Activated B cell treated with CpG ODN at 0.5 μM for 24 hours (primary cell): ENCODE measurements around the gene NPAS2. TPM values are rescaled to one million over a fixed set of nuclear protein-coding genes. Genes with fewer than 3 reads are reported as not detected.

Experiments used
- ATAC-seq: fragments of 200-7000 bp; cut with Tn5 transposase; one replicate; pipeline ENCODE4 v1.10.0; 2021; ENCODE audit warnings: low read depth, mild to moderate bottlenecking, moderate library complexity
- CTCF ChIA-PET: fragments of 350-600 bp; sonication (Branson Sonifier 250); formaldehyde crosslinking; loops from one replicate; lab custom pipeline; 2021; ENCODE audit warnings: antibody characterized with exemption; lab: Charles Lee
- POLR2A ChIA-PET: fragments of 350-600 bp; sonication (Branson Sonifier 250); formaldehyde crosslinking; loops from one replicate; lab custom pipeline; 2021; ENCODE audit warnings: antibody characterized with exemption; lab: Charles Lee
- DNase-seq: peaks from one replicate; pipeline ENCODE4 v3.0.0; 2022
- H3K27ac Mint-ChIP-seq: one replicate; pipeline ENCODE4 v1.8.0; 2020; ENCODE audit warnings: mixed read lengths
- H3K27me3 Mint-ChIP-seq: one replicate; pipeline ENCODE4 v1.8.0; 2021; ENCODE audit warnings: mixed read lengths
- H3K36me3 Mint-ChIP-seq: one replicate; pipeline ENCODE4 v1.8.0; 2021; ENCODE audit warnings: low read depth, mixed read lengths
- H3K4me1 Mint-ChIP-seq: one replicate; pipeline ENCODE4 v1.8.0; 2021; ENCODE audit warnings: mixed read lengths
- H3K4me3 Mint-ChIP-seq: one replicate; pipeline ENCODE4 v1.8.0; 2020; ENCODE audit warnings: mild to moderate bottlenecking, mixed read lengths
- H3K9me3 Mint-ChIP-seq: one replicate; pipeline ENCODE4 v1.8.0; 2020; ENCODE audit warnings: mixed read lengths
- CTCF ChIP-seq: fragments of 200-600 bp; IDR thresholded peaks from one replicate; pipeline ENCODE4 v1.8.0; 2022; ENCODE audit warnings: antibody characterized with exemption, mild to moderate bottlenecking
- intact Hi-C: fragments of 100-400 bp; cut with micrococcal nuclease; formaldehyde crosslinking; loops from one replicate; pipeline ENCODE4 v1.15.1; 2024
- total RNA-seq: library from RNA; stranded (reverse); gene quantifications from 2 replicates; pipeline ENCODE4 v1.2.3, GENCODE V29; 2022

NPAS2 gene
- total RNA-seq, 1 donor from 2014 or later: not detected

GRCh38 chr2:100803334-100803733 lies 16.6 kb upstream of the NPAS2 start:
- no peaks in the 10 kb centered on the region for H3K9me3 Mint-ChIP-seq
- no peaks in the 10 kb centered on the region for H3K4me1 Mint-ChIP-seq
- no peaks in the 10 kb centered on the region for H3K36me3 Mint-ChIP-seq
- ChIA-PET CTCF (no interaction called here), POLR2A (no interaction called here)
- DNase-seq (no peak), ATAC-seq (no peak)
- H3K27me3 Mint-ChIP-seq: peaks cover 13% of the 10 kb centered on the region
- H3K4me3 Mint-ChIP-seq: no peak overlapping the region
- intact Hi-C loops: no loop called here
- no peak for TF ChIP-seq CTCF
- no peak overlapping the region for H3K27ac Mint-ChIP-seq

- H3K4me1 Mint-ChIP-seq: no peaks in the 10 kb centered on the region
- H3K27me3 Mint-ChIP-seq: peaks cover 17% of the 10 kb centered on the region
- H3K27ac Mint-ChIP-seq: no peak overlapping the region
- DNase-seq: no peak
- H3K36me3 Mint-ChIP-seq: no peaks in the 10 kb centered on the region
- POLR2A ChIA-PET: no interaction called here
- no peak for ATAC-seq
- CTCF ChIA-PET: no interaction called here
- intact Hi-C loops: no loop called here
- no peak for TF ChIP-seq CTCF
- H3K4me3 Mint-ChIP-seq: no peak overlapping the region
- H3K9me3 Mint-ChIP-seq: no peaks in the 10 kb centered on the region
Observed at GRCh38 chr2:100806550-100806949, 13.4 kb upstream of the NPAS2 start.

- Mint-ChIP-seq H3K4me3 (no peak overlapping the region), H3K9me3 (no peaks in the 10 kb centered on the region), H3K27ac (no peak overlapping the region), H3K27me3 (peaks cover 22% of the 10 kb centered on the region), H3K36me3 (no peaks in the 10 kb centered on the region), H3K4me1 (no peaks in the 10 kb centered on the region)
- no peak for TF ChIP-seq CTCF
- no peak for ATAC-seq
- ChIA-PET POLR2A (no interaction called here), CTCF (no interaction called here)
- DNase-seq: no peak
- intact Hi-C loops: no loop called here
Observed at GRCh38 chr2:100807707-100808106, 12.2 kb upstream of the NPAS2 start.

- no peak for TF ChIP-seq CTCF
- Mint-ChIP-seq H3K27ac (no peak overlapping the region), H3K4me3 (no peak overlapping the region), H3K27me3 (peaks cover 21% of the 10 kb centered on the region), H3K9me3 (no peaks in the 10 kb centered on the region), H3K4me1 (no peaks in the 10 kb centered on the region), H3K36me3 (no peaks in the 10 kb centered on the region)
- ATAC-seq (no peak), DNase-seq (no peak)
- ChIA-PET POLR2A (no interaction called here), CTCF (no interaction called here)
- intact Hi-C loops: no loop called here
Observed at GRCh38 chr2:100808582-100808981, 11.4 kb upstream of the NPAS2 start.

GRCh38 chr2:100809506-100809905 lies 10.4 kb upstream of the NPAS2 start:
- Mint-ChIP-seq H3K36me3 (no peaks in the 10 kb centered on the region), H3K4me1 (no peaks in the 10 kb centered on the region), H3K9me3 (no peaks in the 10 kb centered on the region), H3K4me3 (no peak overlapping the region), H3K27me3 (peaks cover 18% of the 10 kb centered on the region), H3K27ac (no peak overlapping the region)
- DNase-seq: no peak
- intact Hi-C loops: no loop called here
- CTCF ChIA-PET: no interaction called here
- no peak for TF ChIP-seq CTCF
- POLR2A ChIA-PET: no interaction called here
- no peak for ATAC-seq
